ENCODE data around the gene EHBP1.

The EHBP1 gene

GRCh38 chr2:62956651-62957050, 251.1 kb downstream of the EHBP1 start:
- no peak for DNase-seq
- Mint-ChIP-seq H3K36me3 (ENCODE audit: low read depth) (peaks cover 25% of the 10 kb centered on the region), H3K27ac (no peak overlapping the region), H3K4me3 (no peak overlapping the region), H3K9me3 (no peaks in the 10 kb centered on the region), H3K27me3 (ENCODE audit: low read depth, poor library complexity) (no peaks in the 10 kb centered on the region), H3K4me1 (no peaks in the 10 kb centered on the region)
- no peak for TF ChIP-seq CTCF (IDR thresholded peaks at IDR 0.05)

- H3K27me3 Mint-ChIP-seq (ENCODE audit: low read depth, poor library complexity) = no peaks in the 10 kb centered on the region
- H3K4me3 Mint-ChIP-seq = no peak overlapping the region
- no peaks in the 10 kb centered on the region for H3K4me1 Mint-ChIP-seq
- no peak for TF ChIP-seq CTCF (IDR thresholded peaks at IDR 0.05)
- H3K9me3 Mint-ChIP-seq = no peaks in the 10 kb centered on the region
- peaks cover 25% of the 10 kb centered on the region for H3K36me3 Mint-ChIP-seq (ENCODE audit: low read depth)
- DNase-seq = no peak
- H3K27ac Mint-ChIP-seq = no peak overlapping the region
Measured at GRCh38 chr2:62958206-62958605, 252.7 kb downstream of the EHBP1 start.

- Mint-ChIP-seq H3K27me3 (ENCODE audit: low read depth, poor library complexity) (no peaks in the 10 kb centered on the region), H3K27ac (no peak overlapping the region), H3K4me1 (no peaks in the 10 kb centered on the region), H3K9me3 (no peaks in the 10 kb centered on the region), H3K4me3 (no peak overlapping the region), H3K36me3 (ENCODE audit: low read depth) (peaks cover 4% of the 10 kb centered on the region)
- no peak for DNase-seq
- TF ChIP-seq CTCF (IDR thresholded peaks at IDR 0.05) = no peak
Measured at GRCh38 chr2:62964050-62964449, 258.5 kb downstream of the EHBP1 start.

- Mint-ChIP-seq H3K4me1 (no peaks in the 10 kb centered on the region), H3K27ac (no peak overlapping the region), H3K36me3 (ENCODE audit: low read depth) (peaks cover 4% of the 10 kb centered on the region), H3K27me3 (ENCODE audit: low read depth, poor library complexity) (no peaks in the 10 kb centered on the region), H3K9me3 (no peaks in the 10 kb centered on the region), H3K4me3 (no peak overlapping the region)
- no peak for TF ChIP-seq CTCF (IDR thresholded peaks at IDR 0.05)
- no peak for DNase-seq
Measured at GRCh38 chr2:62964671-62965070, 259.2 kb downstream of the EHBP1 start.

GRCh38 chr2:62966991-62967390, 261.5 kb downstream of the EHBP1 start:
- TF ChIP-seq CTCF (IDR thresholded peaks at IDR 0.05) = no peak
- no peak overlapping the region for H3K4me3 Mint-ChIP-seq
- DNase-seq = no peak
- no peaks in the 10 kb centered on the region for H3K27me3 Mint-ChIP-seq (ENCODE audit: low read depth, poor library complexity)
- H3K4me1 Mint-ChIP-seq = no peaks in the 10 kb centered on the region
- H3K9me3 Mint-ChIP-seq = no peaks in the 10 kb centered on the region
- H3K36me3 Mint-ChIP-seq (ENCODE audit: low read depth) = no peaks in the 10 kb centered on the region
- H3K27ac Mint-ChIP-seq = no peak overlapping the region

GRCh38 chr2:62968168-62968567, 262.7 kb downstream of the EHBP1 start:
- no peak overlapping the region for H3K4me3 Mint-ChIP-seq
- no peak for DNase-seq
- H3K27ac Mint-ChIP-seq = no peak overlapping the region
- no peaks in the 10 kb centered on the region for H3K9me3 Mint-ChIP-seq
- no peak for TF ChIP-seq CTCF (IDR thresholded peaks at IDR 0.05)
- H3K36me3 Mint-ChIP-seq (ENCODE audit: low read depth) = no peaks in the 10 kb centered on the region
- no peaks in the 10 kb centered on the region for H3K27me3 Mint-ChIP-seq (ENCODE audit: low read depth, poor library complexity)
- peaks cover 10% of the 10 kb centered on the region for H3K4me1 Mint-ChIP-seq
